Stimulated activated CD8-positive, alpha-beta memory T cell treated with anti-CD3 and anti-CD28 coated beads, Interleukin-7, amount 100 ng/mL, for 48 hours (primary cell): ENCODE results near the gene HCAR3.
"Not testable (repeated sequence)": the region's sequence is repeated elsewhere in the genome, so short reads cannot be mapped to it uniquely, and the experiment has no call there.

Experiments used
- DNase-seq, 2 donors: peaks; one replicate each; pipeline ENCODE4 v3.0.0-alpha.2; 2020; ENCODE audit warnings: low read depth in 1 of 2; ENCODE audit errors: extremely low read depth in 1 of 2

Gene HCAR3

GRCh38 chr12:122676015-122676414 is 40.6 kb downstream of the HCAR3 start:
- not testable (repeated sequence) for DNase-seq

DNA sequence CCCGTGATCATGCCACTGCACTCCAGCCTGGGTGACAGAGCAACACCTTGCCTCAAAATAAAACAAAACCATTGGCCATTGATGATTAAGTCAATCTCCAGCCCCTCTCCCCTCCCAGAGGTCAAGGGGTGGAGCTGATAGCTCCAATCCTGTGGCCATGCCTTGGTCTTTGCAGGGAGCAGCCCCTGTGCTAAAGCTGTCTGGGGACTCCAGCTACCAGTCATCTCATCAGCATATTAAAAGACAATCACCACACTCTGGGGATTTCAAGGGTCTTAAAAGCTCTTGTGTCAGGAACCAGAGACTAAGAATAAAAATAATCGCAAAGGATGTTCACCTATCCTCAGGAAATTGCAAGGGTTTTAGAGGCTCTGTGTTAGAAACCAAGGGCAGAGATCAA is 44.1 kb downstream of the HCAR3 start:
- no peak for DNase-seq

DNA sequence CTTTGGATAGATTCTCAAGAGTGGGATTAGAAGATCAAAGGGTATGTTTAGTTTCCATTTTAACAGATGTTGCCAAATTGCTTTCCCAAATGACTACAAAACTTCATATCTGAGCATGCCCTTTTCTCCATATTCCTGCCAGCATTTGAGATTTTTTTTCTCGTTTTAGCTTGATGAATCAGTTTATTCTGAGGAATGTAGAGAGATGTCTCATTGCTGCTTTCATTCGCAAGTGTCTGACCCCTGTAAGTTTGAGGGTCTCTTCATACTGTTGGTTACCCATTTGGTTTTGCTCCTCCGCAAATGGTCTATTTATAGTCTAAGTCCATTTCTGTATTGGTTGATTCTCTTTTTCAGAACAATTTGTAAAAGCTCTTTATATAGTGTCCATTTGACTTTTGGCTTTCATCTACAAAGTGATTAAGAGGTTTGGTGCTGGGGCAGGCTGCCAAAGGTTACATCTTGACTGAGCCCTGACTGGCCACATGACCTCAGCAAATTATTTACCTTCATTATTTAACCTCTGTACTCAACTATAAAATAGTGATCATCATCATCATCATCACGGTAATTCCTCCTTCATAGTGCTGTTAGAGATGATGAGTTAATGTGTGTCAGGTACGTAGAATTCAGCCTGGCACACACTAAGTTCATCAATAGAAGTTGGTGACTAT is 47.1 kb downstream of the HCAR3 start:
- no peak for DNase-seq

GRCh38 chr12:122668268-122668667 is 48.3 kb downstream of the HCAR3 start:
- DNase-seq = no peak

DNA sequence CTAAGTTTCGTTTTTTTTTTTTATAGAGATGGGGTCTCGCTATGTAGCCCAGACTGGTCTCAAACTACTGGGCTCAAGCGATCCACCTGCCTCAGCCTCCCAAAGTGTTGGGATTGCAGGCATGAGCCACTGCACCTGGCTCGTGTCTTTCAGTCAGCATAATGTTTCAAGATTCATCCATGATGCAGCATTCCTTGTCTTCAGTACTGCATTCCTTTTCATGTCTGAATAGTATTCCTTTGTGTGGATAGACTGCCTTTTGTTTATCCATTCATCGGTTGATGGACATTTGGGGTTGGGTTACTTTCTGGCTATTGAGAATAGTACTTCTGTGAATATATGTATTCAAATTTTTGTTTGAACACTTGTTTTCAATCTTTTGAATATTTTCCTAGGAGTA is 50.9 kb downstream of the HCAR3 start:
- DNase-seq = no peak

DNA sequence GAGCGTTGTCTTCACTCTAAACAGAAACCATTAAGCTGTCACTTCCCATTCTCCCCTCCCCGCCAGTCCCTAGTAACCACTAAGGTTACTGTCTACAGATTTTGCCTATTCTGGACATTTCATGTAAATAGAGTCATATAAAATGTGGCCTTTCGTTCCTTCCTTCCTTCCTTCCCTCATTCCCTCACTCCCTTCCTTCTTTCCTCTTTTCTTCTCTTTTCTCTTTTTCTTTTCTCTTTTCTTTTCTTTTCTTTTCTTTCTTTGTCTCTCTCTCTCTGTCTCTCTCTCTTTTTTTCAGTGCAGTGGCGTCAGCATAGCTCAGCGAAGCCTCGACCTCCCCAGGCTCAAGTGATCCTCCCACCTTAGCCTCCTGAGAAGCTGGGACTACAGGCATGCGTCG is 51.3 kb downstream of the HCAR3 start:
- DNase-seq = no peak
